H1 (cell line): ENCODE measurements around the gene RDM1. TPM values are rescaled to one million over a fixed set of nuclear protein-coding genes. Genes with fewer than 3 reads are reported as not detected.

Experiments used
- CTCF ChIA-PET: fragments of 300-600 bp; sonication (Branson Sonifier 250); formaldehyde crosslinking; loops from one replicate; lab custom pipeline; 2021; ENCODE audit not compliant: partially characterized antibody; lab: Charles Lee
- POLR2A ChIA-PET: fragments of 300-600 bp; sonication (Branson Sonifier 250); formaldehyde crosslinking; loops from one replicate; lab custom pipeline; 2021; ENCODE audit warnings: inconsistent platforms; ENCODE audit not compliant: partially characterized antibody; lab: Charles Lee
- DNase-seq, 2 experiments: peaks; one replicate each; pipeline versions ENCODE4 v3.0.0 to v3.0.0-alpha.2; 2010 to 2022; ENCODE audit warnings: low spot score in 2 of 2, low read depth in 1 of 2, mixed read lengths in 1 of 2
- FAIRE-seq: peaks from 2 replicates; lab custom pipeline; 2011; peaks lifted over from hg19 to GRCh38; lab: Jason Lieb, UNC
- H2AFZ ChIP-seq: 2 replicates; pipeline ENCODE4 v1.8.1; 2012; ENCODE audit warnings: low read length, inconsistent platforms
- H2AK5ac ChIP-seq: 2 replicates; pipeline ENCODE4 v1.6.1; 2013; ENCODE audit warnings: low read depth, low read length
- H2BK120ac ChIP-seq: replicated peaks from 2 replicates; pipeline ENCODE3; 2013; ENCODE audit warnings: low read depth, low read length, inconsistent platforms
- H2BK12ac ChIP-seq: 2 replicates; pipeline ENCODE4 v1.6.1; 2013; ENCODE audit warnings: low read depth, low read length
- H2BK15ac ChIP-seq: 2 replicates; pipeline ENCODE4 v1.6.1; 2013; ENCODE audit warnings: low read length
- H2BK20ac ChIP-seq: 2 replicates; pipeline ENCODE4 v1.6.1; 2013; ENCODE audit warnings: low read length
- H2BK5ac ChIP-seq: 2 replicates; pipeline ENCODE4 v1.6.1; 2013; ENCODE audit warnings: low read depth, low read length
- H3K14ac ChIP-seq: 2 replicates; pipeline ENCODE4 v1.6.1; 2013; ENCODE audit warnings: inconsistent platforms; ENCODE audit not compliant: insufficient read length
- H3K18ac ChIP-seq: 2 replicates; pipeline ENCODE4 v1.6.1; 2013; ENCODE audit warnings: low read length; ENCODE audit errors: extremely low read depth
- H3K23ac ChIP-seq: 2 replicates; pipeline ENCODE4 v1.6.1; 2013; ENCODE audit warnings: inconsistent platforms; ENCODE audit not compliant: insufficient read length
- H3K23me2 ChIP-seq: 2 replicates; pipeline ENCODE4 v1.6.1; 2013; ENCODE audit warnings: low read depth, low read length
- H3K27ac ChIP-seq: 2 replicates; pipeline ENCODE4 v1.6.1; 2011; ENCODE audit warnings: low read depth, low read length, inconsistent platforms
- H3K27me3 ChIP-seq, 4 experiments: replicated peaks in 1 of 4; 1 replicate in 1 of 4; 2 replicates in 3 of 4; pipeline versions ENCODE4 v1.6.1 to v1.8.1; 2011 to 2013; ENCODE audit warnings: low read length in 3 of 4, mild to moderate bottlenecking in 3 of 4, inconsistent platforms in 2 of 4, mixed read lengths in 2 of 4, moderate library complexity in 1 of 4; ENCODE audit not compliant: control insufficient read depth in 3 of 4, insufficient read depth in 3 of 4; ENCODE audit errors: extremely low read depth in 1 of 4
- H3K36me3 ChIP-seq, 4 experiments: 2 replicates each; pipeline versions ENCODE4 v1.6.1 to v1.8.1; 2011 to 2013; ENCODE audit warnings: mild to moderate bottlenecking in 4 of 4, low read length in 3 of 4, moderate library complexity in 2 of 4, control low read depth in 1 of 4, inconsistent platforms in 1 of 4; ENCODE audit not compliant: insufficient read depth in 4 of 4, control insufficient read depth in 2 of 4
- H3K4ac ChIP-seq: replicated peaks from 2 replicates; pipeline ENCODE3; 2013; ENCODE audit warnings: low read length, low read depth, mixed read lengths, inconsistent platforms; ENCODE audit not compliant: insufficient read length
- H3K4me1 ChIP-seq, 4 experiments: replicated peaks in 1 of 4; 1 replicate in 1 of 4; 2 replicates in 3 of 4; pipeline versions ENCODE4 v1.6.1 to v1.8.1; 2011 to 2013; ENCODE audit warnings: low read length in 3 of 4, inconsistent platforms in 2 of 4, mixed read lengths in 1 of 4; ENCODE audit not compliant: insufficient read depth in 4 of 4, control insufficient read depth in 3 of 4
- H3K4me2 ChIP-seq, 2 experiments: 2 replicates each; pipeline versions ENCODE4 v1.6.1 to v1.8.1; 2011 to 2013; ENCODE audit warnings: low read depth in 2 of 2, low read length in 2 of 2, control low read depth in 1 of 2, inconsistent platforms in 1 of 2, mild to moderate bottlenecking in 1 of 2; ENCODE audit not compliant: insufficient read depth in 1 of 2
- H3K4me3 ChIP-seq, 4 experiments: fragments of 200-600, 300-600 bp in 1 of 4; sonication (generic), shearing (Covaris generic), sonication (Bioruptor Twin) in 1 of 4; 2 replicates each; pipeline versions ENCODE4 v1.5.1 to v1.8.1; 2011 to 2016; ENCODE audit warnings: low read length in 4 of 4, low read depth in 3 of 4, control low read depth in 2 of 4, inconsistent platforms in 2 of 4, mild to moderate bottlenecking in 2 of 4, mixed read lengths in 1 of 4, moderate library complexity in 1 of 4; ENCODE audit not compliant: insufficient read depth in 2 of 4; ENCODE audit errors: extremely low read depth in 1 of 4
- H3K56ac ChIP-seq: replicated peaks from 2 replicates; pipeline ENCODE3; 2013; ENCODE audit warnings: low read depth, mild to moderate bottlenecking, mixed read lengths, low read length, inconsistent platforms; ENCODE audit not compliant: insufficient read length
- H3K79me1 ChIP-seq: 2 replicates; pipeline ENCODE4 v1.6.1; 2013; ENCODE audit warnings: low read depth, low read length, control low read depth
- H3K79me2 ChIP-seq, 2 experiments: 2 replicates each; pipeline versions ENCODE4 v1.6.1 to v1.8.1; 2012 to 2013; ENCODE audit warnings: low read length in 2 of 2, mild to moderate bottlenecking in 2 of 2, inconsistent platforms in 1 of 2; ENCODE audit not compliant: insufficient read depth in 2 of 2, control insufficient read depth in 1 of 2
- H3K9ac ChIP-seq, 4 experiments: replicated peaks in 1 of 4; 1 replicate in 1 of 4; 2 replicates in 3 of 4; pipeline versions ENCODE4 v1.6.1 to v1.8.1; 2011 to 2013; ENCODE audit warnings: low read depth in 3 of 4, low read length in 3 of 4, control low read depth in 2 of 4, mild to moderate bottlenecking in 2 of 4, moderate library complexity in 2 of 4, inconsistent platforms in 1 of 4; ENCODE audit errors: extremely low read depth in 1 of 4
- H3K9me3 ChIP-seq, 2 experiments: 2 replicates each; pipeline versions ENCODE4 v1.6.1 to v1.8.1; 2012 to 2013; ENCODE audit warnings: mild to moderate bottlenecking in 2 of 2, moderate library complexity in 2 of 2, control low read depth in 1 of 2, inconsistent platforms in 1 of 2, low read depth in 1 of 2, low read length in 1 of 2, mixed read lengths in 1 of 2; ENCODE audit not compliant: insufficient read depth in 2 of 2
- H4K20me1 ChIP-seq, 2 experiments: replicated peaks in 1 of 2; 2 replicates each; pipeline versions ENCODE3 to v1.8.1; 2011 to 2013; ENCODE audit warnings: inconsistent platforms in 2 of 2, low read length in 2 of 2, mild to moderate bottlenecking in 1 of 2; ENCODE audit not compliant: insufficient read depth in 2 of 2, control insufficient read depth in 1 of 2
- H4K5ac ChIP-seq: 2 replicates; pipeline ENCODE4 v1.6.1; 2013; ENCODE audit warnings: low read length, low read depth, mixed read lengths, inconsistent platforms; ENCODE audit not compliant: insufficient read length
- H4K8ac ChIP-seq: 2 replicates; pipeline ENCODE4 v1.8.0; 2013; ENCODE audit warnings: mild to moderate bottlenecking, moderate library complexity, low read length, inconsistent platforms; ENCODE audit not compliant: insufficient read depth; ENCODE audit errors: extremely low read depth
- H4K91ac ChIP-seq: replicated peaks from 2 replicates; pipeline ENCODE3; 2013; ENCODE audit warnings: low read length, mixed read lengths, inconsistent platforms; ENCODE audit not compliant: insufficient read length
- CBX5 ChIP-seq: fragments of 300-800, 300-1000 bp; sonication (generic); IDR thresholded peaks from 2 replicates; pipeline ENCODE4 v1.7.1; 2016; ENCODE audit warnings: antibody characterized with exemption, low read length, low read depth
- KDM4A ChIP-seq: IDR thresholded peaks from one replicate; pipeline ENCODE4 v1.7.1; 2012; ENCODE audit warnings: low read depth, mild to moderate bottlenecking, moderate library complexity, low read length, inconsistent platforms; ENCODE audit not compliant: severe bottlenecking
- TAF1 ChIP-seq: IDR thresholded peaks from 2 replicates; pipeline ENCODE4 v1.6.1; 2011; ENCODE audit warnings: mild to moderate bottlenecking, low read depth, low read length
- TEAD4 ChIP-seq: IDR thresholded peaks from 2 replicates; pipeline ENCODE4 v1.6.1; 2012; ENCODE audit warnings: low read depth, low read length, inconsistent platforms, mixed read lengths
- WGBS, 2 experiments: shearing (Covaris generic) in 1 of 2; methylation state at CpG; one replicate each; pipeline versions ENCODE4 v1.1.6 to v1.1.7; 2013 to 2015; ENCODE audit warnings: low lambda C conversion rate in 2 of 2, mixed read lengths in 2 of 2, inconsistent platforms in 1 of 2, low coverage in 1 of 2, missing lambda C conversion rate in 1 of 2; ENCODE audit not compliant: insufficient replicate concordance in 2 of 2, insufficient coverage in 1 of 2, insufficient read length in 1 of 2; ENCODE audit errors: extremely low coverage in 1 of 2, missing lambda C conversion rate in 1 of 2; 5-methylcytosine and 5-hydroxymethylcytosine counted together
- polyA plus RNA-seq, 7 experiments: library from polyadenylated mRNA; depleted of rRNA in 3 of 7; stranded (reverse) in 5 of 7; unstranded in 2 of 7; fragments of >200 nt in 5 of 7; fragments of 200-250 nt in 2 of 7; gene quantifications; 1 replicate in 5 of 7; 2 replicates in 1 of 7; 4 replicates in 1 of 7; pipeline versions ENCODE4 v1.2.1 to v1.2.3, GENCODE V29; 2011 to 2013; ENCODE audit warnings: missing spikeins in 2 of 7, mixed read lengths in 2 of 7
- total RNA-seq: library from RNA; stranded (reverse); fragmentation: NEBNext Ultra II Directional; extraction: Animal tissue kit (Norgen Biotek cat#: 25700); gene quantifications from 2 replicates; pipeline ENCODE4 v1.2.1, GENCODE V29; 2021

RDM1 gene
- total and polyA plus RNA-seq, 2 of the 8 experiments (the other 6 are each of a cell fraction or from before 2014, with no cell fraction given): 7.3 to 9.7 TPM

DNA sequence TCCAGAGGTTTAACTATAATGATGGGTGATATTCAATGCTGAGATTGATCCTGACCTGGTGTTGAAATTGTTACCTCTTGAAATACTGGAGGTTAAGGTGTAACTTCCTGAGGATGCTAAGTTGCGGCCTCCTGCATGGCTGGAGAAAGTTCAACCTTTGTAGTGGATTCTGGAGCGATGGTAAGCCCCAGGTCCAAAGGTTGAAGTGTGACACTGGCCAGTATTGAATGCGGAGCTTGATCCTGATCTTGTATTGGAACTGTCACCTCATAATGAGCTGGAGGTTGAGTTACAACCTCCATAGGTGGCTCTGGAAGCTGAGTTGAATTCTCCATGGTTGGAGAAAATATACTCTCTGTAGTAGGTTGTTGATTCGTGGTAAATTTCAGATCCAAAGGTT is 17.0 kb downstream of the RDM1 start:
- no peak overlapping the region for H3K23ac ChIP-seq
- no peaks in the 10 kb centered on the region; a peak in 3 of 8 replicates for H3K36me3 ChIP-seq
- 84% methylated on average over 4 of the region's 4 CpGs; no CpG with 5 or more reads in 1 of the 2 experiments for WGBS, 2 experiments
- H2AFZ ChIP-seq: no peak overlapping the region
- H4K8ac ChIP-seq: no peak overlapping the region
- POLR2A ChIA-PET: no interaction called here
- H3K4me3 ChIP-seq: no peak overlapping the region
- H3K14ac ChIP-seq: no peak overlapping the region
- no peak overlapping the region for H3K9ac ChIP-seq
- no peaks in the 10 kb centered on the region for H3K79me1 ChIP-seq
- H3K4me1 ChIP-seq: no peaks in the 10 kb centered on the region
- H2BK120ac ChIP-seq: no peak overlapping the region
- no peak overlapping the region for H2BK15ac ChIP-seq
- no peak overlapping the region for H4K5ac ChIP-seq
- TF ChIP-seq TAF1 (no peak), KDM4A (no peak), TEAD4 (no peak), CBX5 (no peak)
- no peaks in the 10 kb centered on the region for H4K20me1 ChIP-seq
- H2BK12ac ChIP-seq: no peak overlapping the region
- H3K9me3 ChIP-seq: peaks cover 30 to 33% of the 10 kb centered on the region in 2 experiments
- H3K4me2 ChIP-seq: no peak overlapping the region
- no peak overlapping the region for H4K91ac ChIP-seq
- no peaks in the 10 kb centered on the region for H3K23me2 ChIP-seq
- no peak overlapping the region for H3K4ac ChIP-seq
- H2BK20ac ChIP-seq: no peak overlapping the region
- CTCF ChIA-PET: interaction anchor here (0.7 to 1.1 kb wide), 3 partner anchors 16 to 42 kb away, joined by 3 to 4 read pairs (median 3); no protein-coding TSS in a partner anchor
- FAIRE-seq: no peak
- H2AK5ac ChIP-seq: no peak overlapping the region
- no peaks in the 10 kb centered on the region for H3K27me3 ChIP-seq
- no peaks in the 10 kb centered on the region; a peak in 1 of 4 replicates for H3K79me2 ChIP-seq
- H3K56ac ChIP-seq: no peak overlapping the region
- H3K18ac ChIP-seq: no peak overlapping the region
- no peak for DNase-seq
- H2BK5ac ChIP-seq: no peak overlapping the region
- H3K27ac ChIP-seq: no peak overlapping the region
